GM12878 (cell line): ENCODE measurements around the gene MVB12B. TPM values are rescaled to one million over a fixed set of nuclear protein-coding genes. Genes with fewer than 3 reads are reported as not detected.

Experiments
- ATAC-seq: fragments of 200-7000 bp; cut with Tn5 transposase; 3 replicates; pipeline ENCODE4 v1.9.1; 2020; ENCODE audit warnings: mild to moderate bottlenecking, moderate library complexity
- BruUV-seq: library from RNA; stranded (reverse); fragments of 400-500 nt; replicated peaks from 2 replicates; lab custom pipeline; 2021; lab: Mats Ljungman, UMichigan
- CTCF ChIA-PET: fragments of 300-600 bp; sonication (Branson Sonifier 250); formaldehyde crosslinking; extraction: SDS; loops from one replicate; lab custom pipeline; 2021; ENCODE audit warnings: inconsistent platforms; lab: Yijun Ruan, JAX
- POLR2A ChIA-PET: fragments of 350-600 bp; formaldehyde crosslinking; extraction: SDS; loops from one replicate; lab custom pipeline; 2021; ENCODE audit warnings: inconsistent platforms; lab: Charles Lee
- RAD21 ChIA-PET: fragments of 300-600 bp; sonication (Branson Sonifier 250); formaldehyde crosslinking; loops from one replicate; lab custom pipeline; 2023; ENCODE audit warnings: antibody characterized with exemption; ENCODE audit not compliant: unreplicated experiment; lab: Charles Lee
- SMC1A ChIA-PET: fragments of 300-600 bp; sonication (Branson Sonifier 250); formaldehyde crosslinking; loops from one replicate; lab custom pipeline; 2023; ENCODE audit not compliant: unreplicated experiment, uncharacterized antibody; lab: Charles Lee
- DNase-seq: peaks from one replicate; pipeline ENCODE4 v3.0.0-alpha.2; 2011; ENCODE audit warnings: low read depth, low spot score
- FAIRE-seq: peaks from 3 replicates; lab custom pipeline; 2011; peaks lifted over from hg19 to GRCh38; lab: Jason Lieb, UNC
- H2AFZ ChIP-seq: 2 replicates; pipeline ENCODE4 v1.6.0; 2011; ENCODE audit warnings: low read depth, low read length, control low read depth; ENCODE audit not compliant: control insufficient read depth
- H3K27ac ChIP-seq: 2 replicates; pipeline ENCODE4 v1.5.1; 2011; ENCODE audit warnings: control low read depth; ENCODE audit not compliant: control insufficient read depth, insufficient read depth
- H3K27me3 ChIP-seq, 2 experiments: replicated peaks in 1 of 2; 2 replicates each; pipeline versions ENCODE4 v1.6.0 to v1.6.1; 2011; ENCODE audit warnings: low read length in 1 of 2; ENCODE audit not compliant: control insufficient read depth in 2 of 2, insufficient read depth in 2 of 2
- H3K36me3 ChIP-seq, 2 experiments: 2 replicates each; pipeline ENCODE4 v1.5.1; 2011; ENCODE audit warnings: low read length in 1 of 2; ENCODE audit not compliant: control insufficient read depth in 2 of 2, insufficient read depth in 2 of 2
- H3K4me1 ChIP-seq: 2 replicates; pipeline ENCODE4 v1.6.1; 2011; ENCODE audit warnings: mild to moderate bottlenecking, low read length, moderate library complexity, mixed read lengths; ENCODE audit not compliant: control insufficient read depth, insufficient read depth
- H3K4me2 ChIP-seq: 2 replicates; pipeline ENCODE4 v1.6.0; 2011; ENCODE audit warnings: control low read depth; ENCODE audit not compliant: control insufficient read depth, insufficient read depth
- H3K4me3 ChIP-seq: fragments of 200-600 bp; sonication (generic); 2 replicates; pipeline ENCODE4 v1.5.1; 2016
- H3K79me2 ChIP-seq: 2 replicates; pipeline ENCODE4 v1.6.0; 2011; ENCODE audit warnings: low read length; ENCODE audit not compliant: control insufficient read depth, insufficient read depth
- H3K9ac ChIP-seq: 2 replicates; pipeline ENCODE4 v1.8.0; 2011; ENCODE audit warnings: low read length, control low read depth, mixed read lengths; ENCODE audit not compliant: control insufficient read depth, insufficient read depth
- H3K9me3 ChIP-seq: replicated peaks from 3 replicates; pipeline ENCODE4 v1.5.1; 2011; ENCODE audit warnings: mild to moderate bottlenecking, low read length; ENCODE audit not compliant: control insufficient read depth, insufficient read depth
- H4K20me1 ChIP-seq: 2 replicates; pipeline ENCODE4 v1.6.0; 2011; ENCODE audit not compliant: control insufficient read depth, insufficient read depth
- CHD2 ChIP-seq: IDR thresholded peaks from 2 replicates; pipeline ENCODE4 v1.6.1; 2011; ENCODE audit warnings: low read depth, low read length, improper control_type of control experiment, borderline replicate concordance
- EGR1 ChIP-seq, 2 experiments: IDR thresholded peaks; 1 replicate in 1 of 2; 2 replicates in 1 of 2; pipeline ENCODE4 v1.6.1; 2011 to 2012; ENCODE audit warnings: low read depth in 2 of 2, low read length in 2 of 2, borderline replicate concordance in 1 of 2, mild to moderate bottlenecking in 1 of 2, moderate library complexity in 1 of 2
- HDAC2 ChIP-seq: fragments of 200-600 bp; sonication (generic); IDR thresholded peaks from 2 replicates; pipeline ENCODE4 v1.6.1; 2017
- HDGF ChIP-seq: fragments of 450-650 bp; IDR thresholded peaks from 2 replicates; pipeline ENCODE4 v1.6.1; 2016; ENCODE audit warnings: antibody characterized with exemption
- KAT2A ChIP-seq: conservative IDR thresholded peaks from 2 replicates; pipeline ENCODE4 v1.6.1; 2011; ENCODE audit warnings: low read depth, low read length; ENCODE audit not compliant: control insufficient read depth
- MXI1 ChIP-seq: fragments of 150-350 bp; IDR thresholded peaks from 2 replicates; pipeline ENCODE4 v1.6.1; 2011; ENCODE audit warnings: low read depth, mild to moderate bottlenecking, inconsistent platforms, low read length, improper control_type of control experiment
- POLR2AphosphoS2 ChIP-seq: IDR thresholded peaks from 2 replicates; pipeline ENCODE4 v1.6.1; 2011; ENCODE audit warnings: low read depth, mild to moderate bottlenecking, low read length, improper control_type of control experiment, moderate library complexity
- SMAD5 ChIP-seq: IDR thresholded peaks from 2 replicates; pipeline ENCODE4 v1.6.1; 2016; ENCODE audit warnings: antibody characterized with exemption, low read depth
- ZNF207 ChIP-seq: fragments of 450-650 bp; IDR thresholded peaks from 2 replicates; pipeline ENCODE4 v1.6.1; 2014; ENCODE audit warnings: antibody characterized with exemption, mild to moderate bottlenecking, borderline replicate concordance
- WGBS: methylation state at CpG from one replicate; pipeline ENCODE4 v1.1.6; 2016; ENCODE audit warnings: low lambda C conversion rate; ENCODE audit not compliant: insufficient replicate concordance, insufficient coverage; ENCODE audit errors: missing lambda C conversion rate; 5-methylcytosine and 5-hydroxymethylcytosine counted together
- in situ Hi-C: fragments of 300-500 bp; cut with MboI; formaldehyde crosslinking; loops from 9 replicates; pipeline ENCODE4 v1.14.3; 2018; ENCODE audit warnings: mixed read lengths
- intact Hi-C: fragments of 100-400 bp; cut with micrococcal nuclease; formaldehyde crosslinking; loops from one replicate; pipeline ENCODE4 v1.14.2; 2022; ENCODE audit not compliant: unreplicated experiment
- polyA plus RNA-seq, 11 experiments: library from polyadenylated mRNA; depleted of rRNA in 4 of 11; unstranded in 6 of 11; stranded (reverse) in 5 of 11; fragments of >200 nt; fragmentation: Nextera tagmentation in 4 of 11; fragmentation: Illumina TruSeq in 1 of 11; extraction: Ambion mirVana in 4 of 11; extraction: Trizol in 1 of 11; gene quantifications; 1 replicate in 1 of 11; 2 replicates in 10 of 11; pipeline versions ENCODE4 v1.2.1 to v1.2.3, GENCODE V29; 2011 to 2016; ENCODE audit warnings: inconsistent platforms in 2 of 11, missing spikeins in 2 of 11, low read depth in 1 of 11
- total RNA-seq, 4 experiments: library from RNA; depleted of rRNA in 3 of 4; stranded (reverse); fragments of >200 nt in 3 of 4; fragmentation: Illumina TruSeq in 1 of 4; extraction: Trizol in 1 of 4; gene quantifications; 2 replicates each; pipeline versions ENCODE4 v1.2.1 to v1.2.3, GENCODE V29; 2013 to 2021
- TF ChIP-seq, protein P1 (sequence below): IDR thresholded peaks from 2 replicates; pipeline ENCODE4 v1.6.1; 2011; ENCODE audit warnings: low read depth, mild to moderate bottlenecking, low read length, moderate library complexity, borderline replicate concordance; ENCODE audit errors: extremely low read depth
- TF ChIP-seq, protein P2 (sequence below): IDR thresholded peaks from 2 replicates; pipeline ENCODE4 v1.6.1; 2011; ENCODE audit warnings: low read depth, low read length, improper control_type of control experiment, borderline replicate concordance
- TF ChIP-seq, protein P3 (sequence below): fragments of 450-650 bp; IDR thresholded peaks from 2 replicates; pipeline ENCODE4 v1.6.1; 2017; ENCODE audit warnings: mild to moderate bottlenecking, moderate library complexity

The MVB12B gene
- total and polyA plus RNA-seq, 10 of the 15 experiments (the other 5 are each of a cell fraction or from before 2014, with no cell fraction given), result 0.08 TPM; not detected in 9

DNA sequence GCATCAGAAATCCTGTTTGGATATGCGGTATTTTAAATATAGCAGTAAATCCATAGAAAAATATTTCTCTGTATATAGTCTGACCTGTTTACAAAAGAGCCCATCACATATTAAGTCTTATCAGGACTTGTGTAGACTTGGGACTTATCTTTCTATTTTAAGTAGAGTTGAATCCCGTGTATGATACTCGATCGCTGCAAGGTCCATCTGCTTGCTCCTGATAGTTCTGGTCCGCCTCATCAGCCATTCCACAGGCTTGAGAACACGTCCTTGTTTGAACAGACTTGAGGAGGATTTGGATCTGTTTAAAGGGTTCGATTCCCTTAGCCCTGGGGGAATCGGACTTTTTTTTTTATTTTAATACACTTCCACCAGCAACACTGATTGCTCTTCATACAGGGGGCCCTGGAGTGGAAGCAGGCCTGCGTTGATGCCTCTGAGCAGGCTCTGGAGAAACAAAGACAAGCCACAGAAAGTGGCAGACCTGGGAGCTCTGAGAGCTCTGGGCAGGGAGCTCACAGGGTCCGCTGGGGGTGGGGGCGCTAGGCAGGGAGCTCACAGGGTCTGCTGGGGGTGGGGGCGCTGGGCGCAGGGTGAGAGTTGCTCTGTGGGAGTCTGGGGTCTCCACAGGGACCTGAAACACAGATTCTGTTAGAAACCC lies 112.2 kb downstream of the MVB12B start:
- in situ Hi-C loops, result no loop called here
- Histone ChIP-seq H3K4me3 (no peak overlapping the region), H3K36me3 (no peaks in the 10 kb centered on the region), H3K27ac (no peak overlapping the region), H3K4me1 (no peaks in the 10 kb centered on the region), H2AFZ (no peak overlapping the region), H3K9ac (no peak overlapping the region), H4K20me1 (no peaks in the 10 kb centered on the region), H3K4me2 (no peak overlapping the region), H3K27me3 (peaks cover 0 to 3% of the 10 kb centered on the region in 2 experiments; a peak in 3 of 4 replicates), H3K9me3 (no peaks in the 10 kb centered on the region), H3K79me2 (no peaks in the 10 kb centered on the region)
- WGBS, result 25% methylated on average over 12 of the region's 13 CpGs
- SMC1A ChIA-PET, result interaction anchor here (0.6 kb wide), 1 partner anchor 33 kb away, joined by 3 read pairs; no protein-coding TSS in a partner anchor
- POLR2A ChIA-PET, result no interaction called here
- ATAC-seq, result no peak
- BruUV-seq, result no TSS peak
- FAIRE-seq, result no peak
- DNase-seq, result no peak
- CTCF ChIA-PET, result no interaction called here
- no peak for TF ChIP-seq MXI1
- no peak for TF ChIP-seq CHD2
- TF ChIP-seq, protein P1, sequence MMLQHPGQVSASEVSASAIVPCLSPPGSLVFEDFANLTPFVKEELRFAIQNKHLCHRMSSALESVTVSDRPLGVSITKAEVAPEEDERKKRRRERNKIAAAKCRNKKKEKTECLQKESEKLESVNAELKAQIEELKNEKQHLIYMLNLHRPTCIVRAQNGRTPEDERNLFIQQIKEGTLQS, result no peak
- intact Hi-C loops, result no loop called here
- RAD21 ChIA-PET, result no interaction called here

DNA sequence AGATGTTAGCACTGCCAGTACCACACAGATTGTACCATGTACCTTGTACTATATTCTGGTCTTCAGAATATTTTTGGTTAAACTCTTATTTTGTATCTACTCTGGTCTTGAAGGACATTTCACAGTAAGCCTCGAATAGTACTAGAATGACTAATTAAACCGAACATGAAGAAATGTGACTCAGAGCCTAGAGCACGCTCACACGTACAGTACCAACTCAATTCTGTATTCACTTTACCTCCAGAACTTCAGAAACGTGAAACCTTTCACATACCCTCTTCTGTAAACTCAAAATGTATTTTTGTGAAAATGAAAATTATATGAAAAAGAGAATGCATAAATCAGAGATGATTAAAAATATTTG lies 112.8 kb downstream of the MVB12B start:
- H3K9me3 ChIP-seq, result no peaks in the 10 kb centered on the region
- in situ Hi-C loops (no loop called here), intact Hi-C loops (no loop called here)
- H3K27me3 ChIP-seq, result peaks cover 0 to 3% of the 10 kb centered on the region in 2 experiments; a peak in 2 of 4 replicates
- ChIA-PET POLR2A (no interaction called here), RAD21 (no interaction called here), SMC1A (interaction anchor here (0.6 kb wide), 1 partner anchor 33 kb away, joined by 3 read pairs; no protein-coding TSS in a partner anchor), CTCF (no interaction called here)
- ATAC-seq (no peak), FAIRE-seq (no peak), DNase-seq (no peak)
- H3K4me2 ChIP-seq, result no peak overlapping the region
- no peaks in the 10 kb centered on the region for H3K4me1 ChIP-seq
- H4K20me1 ChIP-seq, result no peaks in the 10 kb centered on the region
- no TSS peak for BruUV-seq
- no peaks in the 10 kb centered on the region for H3K36me3 ChIP-seq
- H3K4me3 ChIP-seq, result no peak overlapping the region
- H3K27ac ChIP-seq, result no peak overlapping the region
- H2AFZ ChIP-seq, result no peak overlapping the region
- no peak overlapping the region for H3K9ac ChIP-seq
- H3K79me2 ChIP-seq, result no peaks in the 10 kb centered on the region
- WGBS, result 18% methylated on average over 5 of the region's 5 CpGs
- TF ChIP-seq ZNF207 (no peak), HDGF (no peak), EGR1 (IDR thresholded peaks at IDR 0.05; ENCODE audit: borderline replicate concordance in 1 of 2, low read depth in 2 of 2, low read length in 2 of 2) (no peak), SMAD5 (no peak), HDAC2 (no peak), POLR2AphosphoS2 (no peak), KAT2A (no peak)
- TF ChIP-seq, protein P2, sequence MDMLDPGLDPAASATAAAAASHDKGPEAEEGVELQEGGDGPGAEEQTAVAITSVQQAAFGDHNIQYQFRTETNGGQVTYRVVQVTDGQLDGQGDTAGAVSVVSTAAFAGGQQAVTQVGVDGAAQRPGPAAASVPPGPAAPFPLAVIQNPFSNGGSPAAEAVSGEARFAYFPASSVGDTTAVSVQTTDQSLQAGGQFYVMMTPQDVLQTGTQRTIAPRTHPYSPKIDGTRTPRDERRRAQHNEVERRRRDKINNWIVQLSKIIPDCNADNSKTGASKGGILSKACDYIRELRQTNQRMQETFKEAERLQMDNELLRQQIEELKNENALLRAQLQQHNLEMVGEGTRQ, result no peak
- TF ChIP-seq, protein P3, sequence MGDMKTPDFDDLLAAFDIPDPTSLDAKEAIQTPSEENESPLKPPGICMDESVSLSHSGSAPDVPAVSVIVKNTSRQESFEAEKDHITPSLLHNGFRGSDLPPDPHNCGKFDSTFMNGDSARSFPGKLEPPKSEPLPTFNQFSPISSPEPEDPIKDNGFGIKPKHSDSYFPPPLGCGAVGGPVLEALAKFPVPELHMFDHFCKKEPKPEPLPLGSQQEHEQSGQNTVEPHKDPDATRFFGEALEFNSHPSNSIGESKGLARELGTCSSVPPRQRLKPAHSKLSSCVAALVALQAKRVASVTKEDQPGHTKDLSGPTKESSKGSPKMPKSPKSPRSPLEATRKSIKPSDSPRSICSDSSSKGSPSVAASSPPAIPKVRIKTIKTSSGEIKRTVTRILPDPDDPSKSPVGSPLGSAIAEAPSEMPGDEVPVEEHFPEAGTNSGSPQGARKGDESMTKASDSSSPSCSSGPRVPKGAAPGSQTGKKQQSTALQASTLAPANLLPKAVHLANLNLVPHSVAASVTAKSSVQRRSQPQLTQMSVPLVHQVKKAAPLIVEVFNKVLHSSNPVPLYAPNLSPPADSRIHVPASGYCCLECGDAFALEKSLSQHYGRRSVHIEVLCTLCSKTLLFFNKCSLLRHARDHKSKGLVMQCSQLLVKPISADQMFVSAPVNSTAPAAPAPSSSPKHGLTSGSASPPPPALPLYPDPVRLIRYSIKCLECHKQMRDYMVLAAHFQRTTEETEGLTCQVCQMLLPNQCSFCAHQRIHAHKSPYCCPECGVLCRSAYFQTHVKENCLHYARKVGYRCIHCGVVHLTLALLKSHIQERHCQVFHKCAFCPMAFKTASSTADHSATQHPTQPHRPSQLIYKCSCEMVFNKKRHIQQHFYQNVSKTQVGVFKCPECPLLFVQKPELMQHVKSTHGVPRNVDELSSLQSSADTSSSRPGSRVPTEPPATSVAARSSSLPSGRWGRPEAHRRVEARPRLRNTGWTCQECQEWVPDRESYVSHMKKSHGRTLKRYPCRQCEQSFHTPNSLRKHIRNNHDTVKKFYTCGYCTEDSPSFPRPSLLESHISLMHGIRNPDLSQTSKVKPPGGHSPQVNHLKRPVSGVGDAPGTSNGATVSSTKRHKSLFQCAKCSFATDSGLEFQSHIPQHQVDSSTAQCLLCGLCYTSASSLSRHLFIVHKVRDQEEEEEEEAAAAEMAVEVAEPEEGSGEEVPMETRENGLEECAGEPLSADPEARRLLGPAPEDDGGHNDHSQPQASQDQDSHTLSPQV, result no peak
